ENCODE measurements around the gene PRRG2. TPM values are rescaled to one million over a fixed set of nuclear protein-coding genes. Genes with fewer than 3 reads are reported as not detected.

PRRG2 gene
- total RNA-seq, 2 experiments from 2014 or later = 1.5 to 1.6 TPM

DNA sequence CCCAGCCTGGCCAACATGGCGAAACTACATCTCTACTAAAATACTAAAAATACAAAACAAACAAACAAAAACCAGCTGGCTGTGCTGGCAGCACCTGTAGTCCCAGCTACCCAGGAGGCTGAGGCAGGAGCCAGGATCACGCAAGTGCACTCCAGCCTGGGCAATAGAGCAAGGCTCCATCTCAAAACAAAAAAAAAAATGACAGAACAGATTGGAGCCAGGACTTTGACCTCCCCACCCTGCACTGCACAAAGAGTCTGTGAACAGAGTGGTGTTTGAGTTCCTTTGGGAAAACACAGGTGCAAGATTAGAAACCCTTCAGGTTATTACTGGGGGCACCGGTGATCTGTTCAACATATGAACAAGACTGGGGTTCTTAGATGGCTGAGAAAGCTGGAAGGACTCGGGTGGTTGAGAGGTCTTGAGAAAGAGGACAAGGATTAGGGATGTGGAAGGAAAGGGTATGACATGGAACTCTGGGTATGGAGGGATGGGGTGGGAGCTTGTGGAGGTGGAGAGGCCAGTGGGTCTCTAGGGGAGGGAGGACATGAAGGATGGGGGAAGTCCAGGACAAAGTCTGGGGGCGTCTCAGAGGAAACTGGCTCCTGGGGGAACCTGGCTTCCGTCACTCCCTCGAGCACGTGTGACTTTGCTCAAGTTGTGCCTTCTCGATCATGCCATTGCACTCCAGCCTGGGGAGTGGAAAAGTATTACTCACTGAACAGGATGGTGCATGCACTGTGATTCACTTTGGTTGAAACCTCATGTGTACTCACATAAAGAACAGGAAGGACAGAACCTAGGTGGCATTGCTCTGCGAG, 27.5 kb upstream of the PRRG2 start:
- Mint-ChIP-seq H3K27me3 (no peaks in the 10 kb centered on the region), H3K4me3 (peak overlapping the region; percentile 42), H3K9me3 (peaks cover 4% of the 10 kb centered on the region), H3K27ac (peak overlapping the region; percentile 88), H3K4me1 (peaks cover 66% of the 10 kb centered on the region), H3K36me3 (peaks cover 44% of the 10 kb centered on the region)
- peak; percentile 75 for DNase-seq

DNA sequence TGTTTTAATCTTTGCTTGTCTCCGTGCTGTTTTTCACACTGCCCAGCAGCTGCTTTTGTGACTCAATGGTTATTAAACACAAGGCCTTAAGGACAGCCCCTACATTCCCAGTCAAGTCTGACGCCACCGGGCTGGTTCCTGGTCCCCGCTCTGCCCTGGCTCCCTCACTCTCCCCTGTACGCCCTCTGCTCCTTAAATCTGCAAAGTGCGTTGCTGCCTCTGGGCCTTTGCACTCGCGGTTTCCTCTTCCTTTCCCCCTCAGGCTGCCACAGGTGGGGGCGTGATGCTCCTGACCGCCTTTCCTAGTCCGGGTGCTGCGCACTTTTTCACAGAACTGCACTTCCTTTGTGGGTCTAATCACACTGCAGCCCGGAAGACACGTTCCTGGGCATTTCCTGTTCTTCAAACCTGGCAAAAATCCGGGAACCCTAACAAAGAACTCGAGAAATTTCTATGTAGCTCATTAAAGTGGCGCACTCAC, 26.4 kb upstream of the PRRG2 start:
- Mint-ChIP-seq H3K36me3 (peaks cover 54% of the 10 kb centered on the region), H3K9me3 (peaks cover 4% of the 10 kb centered on the region), H3K4me1 (peaks cover 66% of the 10 kb centered on the region), H3K27me3 (no peaks in the 10 kb centered on the region), H3K27ac (peak overlapping the region; percentile 88), H3K4me3 (peak overlapping the region; percentile 40)
- DNase-seq = peak; percentile 58

DNA sequence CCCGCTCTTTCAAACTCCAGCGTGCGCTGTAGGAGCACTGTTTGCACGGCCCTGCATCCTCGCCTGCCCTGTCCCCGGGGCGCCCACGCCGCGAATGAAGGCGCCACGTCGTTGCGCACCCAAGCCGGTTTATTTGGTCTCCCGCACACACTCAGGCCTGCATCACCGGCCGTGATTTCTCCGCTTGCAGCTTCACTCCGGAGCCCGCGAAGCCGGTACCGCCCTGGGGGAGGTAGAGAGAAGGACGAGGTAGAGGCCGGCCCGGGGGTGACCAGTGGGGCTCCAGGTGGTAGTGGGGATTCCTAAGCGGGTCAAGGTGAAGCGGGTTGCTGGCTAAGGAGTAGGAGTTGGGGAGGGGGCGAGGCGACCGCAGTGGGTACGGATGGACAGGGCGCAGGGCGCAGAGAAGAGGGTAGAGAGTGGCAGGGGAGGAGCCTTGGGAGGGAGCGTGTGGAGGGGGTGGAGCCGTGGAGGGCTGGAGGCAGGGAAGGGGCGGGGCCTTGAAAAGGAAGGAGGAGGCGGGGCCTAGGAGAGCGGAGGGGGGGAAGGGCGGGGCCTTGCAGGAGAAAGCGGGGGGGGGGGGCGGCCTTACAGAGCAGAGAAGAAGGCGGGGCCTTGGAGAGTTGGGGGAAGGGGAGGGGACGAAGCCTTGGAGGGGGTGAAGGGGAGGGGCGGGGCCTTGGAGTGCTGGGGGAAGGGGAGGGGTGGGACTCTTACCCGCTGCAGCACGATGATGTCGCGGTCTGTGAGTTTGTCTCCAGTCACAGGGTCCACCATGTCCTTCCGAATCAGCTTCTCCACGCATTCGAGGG, 25.3 kb upstream of the PRRG2 start:
- Mint-ChIP-seq H3K4me3 (peak overlapping the region; percentile 64), H3K9me3 (peaks cover 4% of the 10 kb centered on the region), H3K36me3 (peaks cover 60% of the 10 kb centered on the region), H3K4me1 (peaks cover 77% of the 10 kb centered on the region), H3K27ac (peak overlapping the region; percentile 88), H3K27me3 (no peaks in the 10 kb centered on the region)
- DNase-seq = peak; percentile 76

DNA sequence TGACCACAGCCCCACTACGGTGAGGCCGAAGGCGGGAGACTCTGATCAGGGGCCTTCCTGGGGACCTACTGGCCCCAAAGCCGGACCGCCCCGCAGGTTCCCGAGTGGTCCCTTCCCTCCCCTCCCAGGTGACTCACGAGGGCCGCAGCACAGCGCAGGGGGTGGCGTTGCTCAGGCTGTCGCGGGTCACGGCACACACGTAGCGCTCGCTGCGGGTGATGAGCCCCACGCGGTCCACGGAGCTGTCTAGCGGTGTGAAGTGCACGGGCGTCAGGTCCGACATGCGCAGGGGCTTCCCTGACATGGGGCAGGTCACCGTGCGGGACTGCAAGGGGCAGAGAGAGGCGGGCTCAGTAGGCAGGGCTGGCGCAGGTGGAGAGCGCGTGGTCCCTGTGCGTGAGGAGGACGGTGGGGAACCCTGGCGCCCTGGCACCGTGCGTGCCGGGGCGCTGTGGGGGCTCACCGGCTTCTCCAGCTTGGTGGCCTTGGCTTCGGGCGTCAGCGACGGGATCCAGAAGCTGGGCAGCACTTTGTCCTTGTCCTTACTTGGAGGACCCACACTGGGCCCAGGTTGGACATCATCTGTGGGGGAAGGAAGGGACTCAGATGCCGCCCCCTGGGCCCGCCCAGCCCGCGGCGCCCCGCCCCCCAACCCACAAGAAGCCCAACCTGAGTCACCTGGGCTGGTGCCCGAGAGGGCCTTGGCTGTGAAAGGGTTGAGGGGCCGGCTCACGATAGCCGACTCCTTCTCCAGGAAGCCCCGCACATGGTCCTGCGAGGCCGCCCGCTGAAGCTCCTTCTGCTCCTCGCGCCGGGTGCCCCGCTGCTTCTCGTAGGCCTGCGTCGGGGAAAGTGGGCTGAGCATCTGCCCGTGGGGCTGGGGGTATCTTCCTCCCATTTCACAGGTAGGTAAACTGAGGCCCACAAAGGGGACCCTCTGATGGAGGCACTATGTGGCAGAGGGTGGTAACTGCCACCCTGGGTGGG, 24.4 kb upstream of the PRRG2 start:
- peak; percentile 63 for DNase-seq
- H3K27ac Mint-ChIP-seq = peak overlapping the region; percentile 83

GRCh38 chr19:49557641-49558325, 23.3 kb upstream of the PRRG2 start:
- peak overlapping the region; percentile 74 for H3K4me3 Mint-ChIP-seq
- no peaks in the 10 kb centered on the region for H3K27me3 Mint-ChIP-seq
- H3K27ac Mint-ChIP-seq = peak overlapping the region; percentile 65
- no peak for DNase-seq
- H3K36me3 Mint-ChIP-seq = peaks cover 58% of the 10 kb centered on the region
- peaks cover 79% of the 10 kb centered on the region for H3K4me1 Mint-ChIP-seq
- peaks cover 4% of the 10 kb centered on the region for H3K9me3 Mint-ChIP-seq

More for the DNA sequence above, 24.4 kb upstream of the PRRG2 start:
- H3K36me3 Mint-ChIP-seq = peaks cover 60% of the 10 kb centered on the region
- H3K9me3 Mint-ChIP-seq = peaks cover 4% of the 10 kb centered on the region
- H3K4me1 Mint-ChIP-seq = peaks cover 79% of the 10 kb centered on the region
- no peaks in the 10 kb centered on the region for H3K27me3 Mint-ChIP-seq
- peak overlapping the region; percentile 74 for H3K4me3 Mint-ChIP-seq

GRCh38 chr19:49558591-49558990, 22.5 kb upstream of the PRRG2 start:
- Mint-ChIP-seq H3K9me3 (peaks cover 4% of the 10 kb centered on the region), H3K36me3 (peaks cover 59% of the 10 kb centered on the region), H3K4me1 (peaks cover 79% of the 10 kb centered on the region), H3K4me3 (peak overlapping the region; percentile 79), H3K27me3 (no peaks in the 10 kb centered on the region), H3K27ac (peak overlapping the region; percentile 93)
- DNase-seq = peak; percentile 43

- H3K4me3 Mint-ChIP-seq = peak overlapping the region; percentile 79
- peaks cover 59% of the 10 kb centered on the region for H3K36me3 Mint-ChIP-seq
- DNase-seq = no peak
- H3K9me3 Mint-ChIP-seq = peaks cover 4% of the 10 kb centered on the region
- peaks cover 76% of the 10 kb centered on the region for H3K4me1 Mint-ChIP-seq
- no peaks in the 10 kb centered on the region for H3K27me3 Mint-ChIP-seq
- peak overlapping the region; percentile 93 for H3K27ac Mint-ChIP-seq
Measured at GRCh38 chr19:49559443-49559842, 21.7 kb upstream of the PRRG2 start.

DNA sequence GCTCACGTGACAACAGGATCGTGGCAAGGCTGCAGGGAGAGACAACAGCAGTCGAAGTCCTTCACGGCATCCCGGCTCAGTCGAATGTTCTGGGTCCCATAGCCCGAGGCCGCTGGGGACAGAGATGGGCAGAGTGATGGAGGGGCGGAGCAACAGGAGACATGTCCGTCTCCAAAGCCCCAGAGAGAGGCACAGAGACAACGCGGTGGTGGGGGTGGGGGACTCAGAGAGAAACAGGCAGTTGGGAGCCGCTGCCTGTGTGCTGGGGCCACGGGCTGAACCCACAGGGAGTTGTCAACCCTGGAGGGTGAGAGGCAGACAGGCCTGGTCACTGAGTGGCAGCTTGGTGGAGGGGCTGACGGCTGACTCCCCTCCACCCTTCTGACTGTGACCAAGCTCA, 21.2 kb upstream of the PRRG2 start:
- peaks cover 59% of the 10 kb centered on the region for H3K36me3 Mint-ChIP-seq
- H3K9me3 Mint-ChIP-seq = peaks cover 4% of the 10 kb centered on the region
- no peaks in the 10 kb centered on the region for H3K27me3 Mint-ChIP-seq
- H3K4me1 Mint-ChIP-seq = peaks cover 76% of the 10 kb centered on the region
- peak; percentile 43 for DNase-seq
- peak overlapping the region; percentile 79 for H3K4me3 Mint-ChIP-seq
- peak overlapping the region; percentile 93 for H3K27ac Mint-ChIP-seq

DNA sequence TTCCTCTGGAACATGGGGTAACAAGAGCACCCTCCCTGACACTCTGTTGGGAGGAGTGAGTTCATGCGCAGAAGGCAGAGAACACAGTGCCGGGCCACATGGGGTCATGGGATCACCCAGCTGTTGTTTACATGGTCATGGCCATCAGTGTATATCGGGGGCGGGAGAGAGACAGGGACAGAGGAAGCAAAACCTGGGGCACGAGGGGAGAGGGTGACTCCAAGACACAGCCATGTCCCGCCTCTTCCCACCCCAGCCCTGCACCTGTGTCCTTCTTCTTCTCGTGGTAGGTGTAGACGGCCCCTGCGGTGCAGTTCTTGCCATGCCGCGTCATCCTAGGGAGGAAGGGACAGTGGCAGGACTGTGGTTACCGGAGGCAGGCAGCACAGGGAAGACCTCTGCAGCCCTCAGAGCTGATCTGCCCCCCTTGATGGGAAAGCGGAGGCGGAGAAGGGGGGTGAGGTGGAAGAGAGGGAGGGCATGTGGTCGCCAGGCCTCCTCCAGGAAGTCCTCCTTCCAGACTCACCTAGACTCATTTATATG, 20.7 kb upstream of the PRRG2 start:
- Mint-ChIP-seq H3K36me3 (peaks cover 59% of the 10 kb centered on the region), H3K9me3 (peaks cover 6% of the 10 kb centered on the region), H3K27ac (peak overlapping the region; percentile 93), H3K27me3 (no peaks in the 10 kb centered on the region), H3K4me1 (peaks cover 76% of the 10 kb centered on the region), H3K4me3 (peak overlapping the region; percentile 79)
- peak; percentile 44 for DNase-seq

DNA sequence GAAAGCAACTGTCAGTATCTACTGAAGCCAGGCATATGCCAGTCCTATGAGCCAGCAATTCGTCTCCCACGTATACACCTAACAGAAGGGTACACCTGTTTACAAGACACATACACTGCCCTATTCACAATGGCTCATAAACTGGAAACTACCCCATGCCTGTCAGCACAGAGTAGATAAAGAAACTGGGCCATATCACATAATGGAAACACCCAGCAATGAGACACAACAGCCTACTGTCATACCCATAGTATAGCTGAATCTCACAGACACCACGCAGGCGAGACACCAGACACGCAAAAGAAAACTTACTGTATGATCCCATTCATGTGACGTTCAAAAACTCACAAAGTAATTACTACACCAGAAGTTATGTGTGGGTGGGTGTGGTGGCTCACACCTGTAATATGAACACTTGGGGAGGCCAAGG, 16.5 kb upstream of the PRRG2 start:
- Mint-ChIP-seq H3K9me3 (peaks cover 6% of the 10 kb centered on the region), H3K4me1 (peaks cover 76% of the 10 kb centered on the region), H3K36me3 (peaks cover 38% of the 10 kb centered on the region), H3K4me3 (peak overlapping the region; percentile 22), H3K27me3 (no peaks in the 10 kb centered on the region), H3K27ac (peak overlapping the region; percentile 87)
- DNase-seq = no peak

- H3K27me3 Mint-ChIP-seq = no peaks in the 10 kb centered on the region
- peaks cover 76% of the 10 kb centered on the region for H3K4me1 Mint-ChIP-seq
- H3K9me3 Mint-ChIP-seq = peaks cover 6% of the 10 kb centered on the region
- H3K36me3 Mint-ChIP-seq = peaks cover 34% of the 10 kb centered on the region
- DNase-seq = no peak
- H3K27ac Mint-ChIP-seq = peak overlapping the region; percentile 87
- H3K4me3 Mint-ChIP-seq = no peak overlapping the region
Measured at GRCh38 chr19:49565261-49565660, 15.9 kb upstream of the PRRG2 start.

GRCh38 chr19:49566302-49566701, 14.8 kb upstream of the PRRG2 start:
- no peak for DNase-seq
- Mint-ChIP-seq H3K27ac (no peak overlapping the region), H3K27me3 (no peaks in the 10 kb centered on the region), H3K36me3 (peaks cover 31% of the 10 kb centered on the region), H3K4me3 (no peak overlapping the region), H3K9me3 (peaks cover 6% of the 10 kb centered on the region), H3K4me1 (peaks cover 72% of the 10 kb centered on the region)

- peak; percentile 72 for DNase-seq
- Mint-ChIP-seq H3K9me3 (peaks cover 6% of the 10 kb centered on the region), H3K36me3 (peaks cover 31% of the 10 kb centered on the region), H3K4me1 (peaks cover 62% of the 10 kb centered on the region), H3K4me3 (no peak overlapping the region), H3K27me3 (no peaks in the 10 kb centered on the region), H3K27ac (peak overlapping the region; percentile 73)
Measured at GRCh38 chr19:49567861-49568441, 13.2 kb upstream of the PRRG2 start.
